Putamen (tissue), 1 donor: Measurements from ENCODE around the gene CRYBG2.
"Not testable (repeated sequence)": the region's sequence is repeated elsewhere in the genome, so short reads cannot be mapped to it uniquely, and the experiment has no call there.

ENCODE experiments used
- DNase-seq: peaks from one replicate; pipeline ENCODE4 v3.0.0-alpha.2; 2016; ENCODE audit warnings: low spot score

The CRYBG2 gene

GRCh38 chr1:26321315-26322041, 32.5 kb downstream of the CRYBG2 start:
- peak; percentile 87 for DNase-seq

GRCh38 chr1:26320896-26321295, 33.0 kb downstream of the CRYBG2 start:
- no peak for DNase-seq

- DNase-seq: no peak
Measured at GRCh38 chr1:26318338-26319064, 35.4 kb downstream of the CRYBG2 start.

DNA sequence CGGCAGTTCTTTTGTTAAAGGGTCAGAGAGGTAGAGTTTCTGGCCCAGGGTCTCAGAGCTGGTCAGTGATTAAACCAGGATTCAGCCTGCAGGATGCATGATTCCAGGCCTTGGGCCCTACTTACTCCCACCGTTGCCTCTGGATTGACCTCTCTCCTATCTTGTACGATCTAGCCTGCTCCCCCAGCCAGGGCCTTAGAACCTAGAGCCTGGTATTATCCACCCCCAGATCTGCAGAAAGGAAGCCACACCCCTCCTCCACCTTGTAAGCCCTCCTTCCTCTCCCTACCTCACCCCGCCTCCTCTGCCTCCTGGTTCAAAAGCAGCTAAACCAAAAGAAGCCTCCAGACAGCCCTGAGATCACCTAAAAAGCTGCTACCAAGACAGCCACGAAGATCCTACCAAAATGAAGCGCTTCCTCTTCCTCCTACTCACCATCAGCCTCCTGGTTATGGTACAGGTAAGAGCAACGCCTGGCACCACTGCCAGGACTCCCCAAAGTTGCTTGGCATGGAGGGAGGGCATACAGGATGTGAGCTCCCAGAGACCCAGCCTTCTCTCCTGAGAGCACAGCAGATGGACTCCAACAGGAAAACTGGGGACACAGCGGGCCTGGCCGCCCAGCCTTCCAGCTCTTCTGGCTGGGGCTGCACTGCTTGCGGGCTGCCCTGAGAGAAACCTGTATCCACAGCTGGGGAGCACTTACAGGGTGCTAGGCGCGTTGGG, 36.2 kb downstream of the CRYBG2 start, which contains the start of gene CD52:
TSS of gene CD52 (plus strand) at position 347 of the 726 bp plus-strand sequence. CDS start at position 407, 60 bp downstream.
- DNase-seq: no peak

GRCh38 chr1:26317146-26317545, 36.8 kb downstream of the CRYBG2 start:
- DNase-seq: no peak

- no peak for DNase-seq
Measured at GRCh38 chr1:26315874-26316850, 37.8 kb downstream of the CRYBG2 start.

DNA sequence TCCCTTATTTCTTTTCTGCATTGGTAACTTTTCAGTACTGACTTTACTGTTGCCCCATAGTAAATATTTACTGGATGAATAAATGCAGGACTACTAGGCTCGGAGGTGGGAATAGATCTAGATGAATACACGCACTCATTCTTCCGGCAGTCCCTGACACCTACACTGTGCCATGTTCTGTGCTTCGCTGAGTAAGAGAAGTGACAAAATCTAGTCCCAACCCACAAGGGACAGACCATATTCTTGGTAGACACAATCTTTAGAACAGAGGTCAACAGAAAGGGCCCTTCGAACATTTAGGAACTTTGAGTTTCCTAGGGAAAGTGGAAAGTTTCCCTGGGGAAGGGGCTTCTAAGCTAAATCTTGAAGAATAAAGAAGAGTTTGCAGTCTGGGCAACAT, 39.4 kb downstream of the CRYBG2 start:
- DNase-seq: no peak

- not testable (repeated sequence) for DNase-seq
Measured at GRCh38 chr1:26307966-26308899, 45.7 kb downstream of the CRYBG2 start.

DNA sequence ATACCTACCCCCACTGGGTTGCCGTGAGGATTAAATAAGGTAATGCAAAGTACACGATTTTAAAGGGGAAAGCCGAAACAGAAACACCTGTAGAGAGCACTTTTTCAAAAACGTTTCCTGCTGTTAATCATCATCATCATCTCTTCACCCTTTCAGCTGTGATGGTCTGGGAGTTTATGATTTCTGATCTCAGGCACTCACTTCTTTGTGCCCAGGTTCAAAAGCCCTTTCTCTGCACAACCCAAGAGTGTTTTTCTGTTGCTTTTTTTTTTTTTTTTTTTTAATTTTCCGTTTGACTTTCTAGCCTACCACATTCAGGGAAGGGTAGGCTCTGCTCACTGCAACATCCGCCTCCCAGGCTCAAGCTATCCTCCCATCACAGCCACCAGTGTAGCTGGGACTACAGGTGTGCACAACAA, 46.6 kb downstream of the CRYBG2 start:
- no peak for DNase-seq

- DNase-seq: peak; percentile 87
Measured at GRCh38 chr1:26306290-26307229, 47.4 kb downstream of the CRYBG2 start, which contains the start of gene UBXN11. UBXN11 (minus strand) TSS chr1:26306636; CDS start chr1:26302883, 3,753 bp downstream.

DNA sequence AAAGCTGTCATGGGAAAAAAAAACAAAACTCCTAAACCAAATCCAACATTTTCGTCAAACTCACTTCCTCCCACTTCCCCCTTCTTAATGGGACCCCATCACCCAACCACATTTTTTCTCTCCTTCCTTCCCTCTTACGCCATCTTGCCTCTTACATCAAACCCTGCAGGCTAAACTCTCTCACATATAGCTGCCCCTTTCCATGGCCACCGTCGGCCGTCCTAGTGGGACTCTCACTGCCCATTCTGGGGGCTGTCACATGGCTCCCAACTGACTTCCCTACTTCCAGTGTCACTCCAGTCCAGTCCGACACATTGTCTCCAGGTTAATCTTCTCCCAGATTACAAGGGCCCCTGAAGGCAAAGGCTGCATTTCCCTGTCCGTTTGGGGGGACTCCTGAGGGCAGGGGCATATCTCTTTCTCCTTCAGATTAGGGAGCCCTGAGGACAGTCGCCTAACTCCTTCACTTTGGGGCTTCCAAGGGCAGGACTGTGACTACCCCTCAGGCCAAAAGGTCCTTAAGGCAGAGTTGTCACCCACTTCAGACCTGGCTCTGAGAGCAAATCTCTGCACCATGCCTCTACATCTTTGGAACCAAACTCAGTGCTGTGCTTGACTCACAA, 48.2 kb downstream of the CRYBG2 start:
- no peak for DNase-seq

GRCh38 chr1:26302733-26303405, 51.1 kb downstream of the CRYBG2 start:
- no peak for DNase-seq

- no peak for DNase-seq
Measured at GRCh38 chr1:26300578-26301275, 53.2 kb downstream of the CRYBG2 start.

DNA sequence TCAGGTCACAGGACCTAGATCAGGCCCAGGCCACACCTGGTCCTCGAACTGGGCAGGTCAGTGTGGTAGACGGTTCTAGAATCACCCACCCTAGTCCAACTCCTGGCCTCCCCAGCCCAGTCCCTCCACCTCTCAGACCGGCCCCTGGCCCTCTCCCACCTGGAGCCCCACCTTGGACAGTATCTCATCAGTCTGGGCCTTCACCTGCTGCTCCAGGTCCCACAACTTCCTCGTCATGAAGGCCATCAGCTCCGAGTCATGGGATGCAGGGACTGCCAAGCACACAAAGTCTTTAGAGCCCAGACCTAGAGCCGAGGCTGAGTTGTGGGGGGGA, 56.2 kb downstream of the CRYBG2 start:
- no peak for DNase-seq

DNA sequence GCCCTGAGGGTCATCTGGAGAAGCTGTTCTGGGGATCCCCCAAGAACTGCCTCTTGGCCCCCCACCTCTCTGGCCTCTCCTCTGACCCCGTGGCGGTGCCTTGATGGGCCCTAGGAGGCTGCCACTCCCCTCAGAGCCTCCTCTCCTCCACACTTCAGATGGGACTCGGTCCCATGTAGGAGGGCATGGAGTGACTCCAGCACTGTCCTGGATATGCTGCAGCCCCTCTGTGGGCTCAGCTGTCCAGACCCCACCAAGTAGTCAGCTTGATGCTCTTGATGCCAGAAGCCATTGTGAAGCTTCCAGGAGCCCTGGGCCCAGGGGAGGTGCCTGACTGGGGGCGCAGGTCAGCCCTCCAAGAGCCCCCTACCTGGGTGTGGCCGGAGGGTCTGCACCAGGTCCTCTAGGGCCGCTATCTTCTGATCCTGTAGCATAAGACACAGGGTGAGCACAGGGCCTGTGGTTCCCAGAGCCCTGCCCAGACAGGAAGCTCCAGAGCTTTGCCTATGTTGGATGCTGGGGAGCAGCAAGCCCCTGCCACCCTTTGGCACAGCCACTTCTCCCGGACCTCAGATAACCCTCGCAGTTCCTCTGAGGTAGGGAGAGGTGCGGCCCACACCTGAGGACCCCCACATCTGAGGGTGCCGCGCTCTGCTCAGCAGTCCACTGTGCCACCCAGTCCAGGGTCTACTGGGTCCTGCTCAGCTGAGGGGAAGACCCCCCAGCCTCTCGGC, 56.7 kb downstream of the CRYBG2 start:
- no peak for DNase-seq

- DNase-seq: no peak
Measured at GRCh38 chr1:26296340-26297056, 57.4 kb downstream of the CRYBG2 start.
